ENCODE results near the gene JAKMIP2.

JAKMIP2 gene

DNA sequence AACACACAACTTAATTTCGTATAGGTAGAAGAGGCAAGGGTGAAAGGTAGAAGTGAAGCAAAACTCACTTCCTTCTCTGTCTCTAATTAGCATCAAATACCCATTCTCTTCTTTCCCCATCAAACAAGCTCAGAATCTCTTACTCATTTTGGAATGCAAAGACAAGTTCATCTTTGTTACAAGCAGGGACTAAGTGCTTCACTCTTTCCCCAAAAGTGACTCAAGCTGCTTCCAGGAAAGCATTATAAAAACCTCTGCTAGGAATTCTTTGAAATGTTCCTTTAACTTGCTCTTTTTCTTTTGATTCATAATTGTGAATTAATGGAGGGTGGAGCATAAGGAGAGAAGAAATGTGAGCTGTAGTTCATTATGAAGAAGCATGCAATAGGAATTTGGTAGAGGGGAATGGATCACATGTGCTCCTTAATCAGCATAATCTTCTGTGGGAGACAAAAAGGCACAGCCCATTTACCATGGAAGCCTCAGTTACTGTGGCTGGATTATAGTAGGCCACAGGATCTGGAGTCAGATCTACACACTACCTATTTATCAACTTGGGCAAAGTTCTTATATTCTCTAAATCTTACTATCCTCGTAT, 163.1 kb downstream of the JAKMIP2 start:
- Histone ChIP-seq H3K27me3 (ENCODE audit: control insufficient read depth in 2 of 2, insufficient read depth in 2 of 2, low read length in 2 of 2) (no peaks in the 10 kb centered on the region), H3K36me3 (ENCODE audit: control insufficient read depth in 2 of 2, insufficient read depth in 2 of 2, low read length in 2 of 2) (no peaks in the 10 kb centered on the region), H3K9me3 (ENCODE audit: control insufficient read depth in 2 of 2, low read length in 2 of 2) (no peaks in the 10 kb centered on the region), H3K4me1 (ENCODE audit: control insufficient read depth in 2 of 2, insufficient read depth in 2 of 2, low read length in 2 of 2) (no peaks in the 10 kb centered on the region), H3K4me3 (ENCODE audit: low read length in 2 of 2) (no peak overlapping the region), H3K9ac (ENCODE audit: low read depth in 1 of 2, low read length in 2 of 2) (no peak overlapping the region), H3K27ac (ENCODE audit: low read depth in 2 of 2, low read length in 2 of 2) (no peak overlapping the region)

GRCh38 chr5:147617711-147618350, 164.7 kb downstream of the JAKMIP2 start:
- Histone ChIP-seq H3K9me3 (ENCODE audit: control insufficient read depth in 2 of 2, low read length in 2 of 2) (no peaks in the 10 kb centered on the region), H3K9ac (ENCODE audit: low read depth in 1 of 2, low read length in 2 of 2) (no peak overlapping the region), H3K36me3 (ENCODE audit: control insufficient read depth in 2 of 2, insufficient read depth in 2 of 2, low read length in 2 of 2) (no peaks in the 10 kb centered on the region), H3K27ac (ENCODE audit: low read depth in 2 of 2, low read length in 2 of 2) (no peak overlapping the region), H3K4me3 (ENCODE audit: low read length in 2 of 2) (no peak overlapping the region), H3K4me1 (ENCODE audit: control insufficient read depth in 2 of 2, insufficient read depth in 2 of 2, low read length in 2 of 2) (no peaks in the 10 kb centered on the region), H3K27me3 (ENCODE audit: control insufficient read depth in 2 of 2, insufficient read depth in 2 of 2, low read length in 2 of 2) (no peaks in the 10 kb centered on the region)

- Histone ChIP-seq H3K9ac (ENCODE audit: low read depth in 1 of 2, low read length in 2 of 2) (no peak overlapping the region), H3K27ac (ENCODE audit: low read depth in 2 of 2, low read length in 2 of 2) (no peak overlapping the region), H3K4me3 (ENCODE audit: low read length in 2 of 2) (no peak overlapping the region), H3K27me3 (ENCODE audit: control insufficient read depth in 2 of 2, insufficient read depth in 2 of 2, low read length in 2 of 2) (no peaks in the 10 kb centered on the region), H3K9me3 (ENCODE audit: control insufficient read depth in 2 of 2, low read length in 2 of 2) (no peaks in the 10 kb centered on the region), H3K4me1 (ENCODE audit: control insufficient read depth in 2 of 2, insufficient read depth in 2 of 2, low read length in 2 of 2) (no peaks in the 10 kb centered on the region), H3K36me3 (ENCODE audit: control insufficient read depth in 2 of 2, insufficient read depth in 2 of 2, low read length in 2 of 2) (no peaks in the 10 kb centered on the region)
These were observed 165.3 kb downstream of the JAKMIP2 start for GRCh38 chr5:147617191-147617606.

DNA sequence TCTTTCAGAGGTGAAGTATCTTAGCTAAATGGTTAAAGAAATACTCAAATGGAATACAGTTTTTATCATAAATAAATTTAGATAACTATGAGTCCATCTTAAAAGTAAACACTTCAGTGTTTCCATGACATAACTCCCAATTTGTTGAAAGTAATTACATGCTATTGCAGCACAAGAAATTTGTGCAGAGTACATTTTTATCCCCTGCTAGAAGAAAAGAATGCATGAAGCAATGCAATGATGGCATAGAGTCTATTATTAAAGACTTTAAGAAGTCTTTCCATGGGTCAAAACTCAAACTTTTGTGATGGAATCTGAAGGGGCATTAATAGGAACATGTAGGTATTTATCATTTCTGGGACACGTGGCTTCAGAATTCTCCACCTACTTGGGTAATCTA, 166.1 kb downstream of the JAKMIP2 start:
- Histone ChIP-seq H3K9me3 (ENCODE audit: control insufficient read depth in 2 of 2, low read length in 2 of 2) (no peaks in the 10 kb centered on the region), H3K4me1 (ENCODE audit: control insufficient read depth in 2 of 2, insufficient read depth in 2 of 2, low read length in 2 of 2) (no peaks in the 10 kb centered on the region), H3K4me3 (ENCODE audit: low read length in 2 of 2) (no peak overlapping the region), H3K36me3 (ENCODE audit: control insufficient read depth in 2 of 2, insufficient read depth in 2 of 2, low read length in 2 of 2) (no peaks in the 10 kb centered on the region), H3K27me3 (ENCODE audit: control insufficient read depth in 2 of 2, insufficient read depth in 2 of 2, low read length in 2 of 2) (no peaks in the 10 kb centered on the region), H3K9ac (ENCODE audit: low read depth in 1 of 2, low read length in 2 of 2) (no peak overlapping the region), H3K27ac (ENCODE audit: low read depth in 2 of 2, low read length in 2 of 2) (no peak overlapping the region)

DNA sequence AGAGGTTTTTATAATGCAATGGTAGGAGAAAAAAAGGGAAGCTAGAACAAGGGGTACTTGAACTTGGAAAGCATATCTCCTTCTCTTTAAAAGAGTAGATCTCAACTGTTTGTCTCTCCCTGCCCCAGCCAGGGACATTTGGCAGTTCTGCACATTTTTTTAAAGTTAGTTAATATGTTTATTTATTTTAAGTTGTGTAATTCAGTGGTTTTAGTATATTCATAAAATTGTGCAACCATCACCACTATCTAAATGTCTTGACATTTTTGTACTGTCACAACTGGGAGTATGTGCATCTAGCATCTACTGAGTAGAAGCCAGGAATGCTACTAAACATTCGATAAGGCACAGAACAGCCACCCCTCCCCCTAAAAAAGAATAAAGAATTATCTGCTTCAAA, 169.2 kb downstream of the JAKMIP2 start:
- H3K36me3 ChIP-seq (ENCODE audit: control insufficient read depth in 2 of 2, insufficient read depth in 2 of 2, low read length in 2 of 2), result no peaks in the 10 kb centered on the region
- no peaks in the 10 kb centered on the region for H3K9me3 ChIP-seq (ENCODE audit: control insufficient read depth in 2 of 2, low read length in 2 of 2)
- no peak overlapping the region for H3K27ac ChIP-seq (ENCODE audit: low read depth in 2 of 2, low read length in 2 of 2)
- H3K4me3 ChIP-seq (ENCODE audit: low read length in 2 of 2), result no peak overlapping the region
- H3K9ac ChIP-seq (ENCODE audit: low read depth in 1 of 2, low read length in 2 of 2), result no peak overlapping the region
- no peaks in the 10 kb centered on the region for H3K27me3 ChIP-seq (ENCODE audit: control insufficient read depth in 2 of 2, insufficient read depth in 2 of 2, low read length in 2 of 2)
- no peaks in the 10 kb centered on the region for H3K4me1 ChIP-seq (ENCODE audit: control insufficient read depth in 2 of 2, insufficient read depth in 2 of 2, low read length in 2 of 2)

DNA sequence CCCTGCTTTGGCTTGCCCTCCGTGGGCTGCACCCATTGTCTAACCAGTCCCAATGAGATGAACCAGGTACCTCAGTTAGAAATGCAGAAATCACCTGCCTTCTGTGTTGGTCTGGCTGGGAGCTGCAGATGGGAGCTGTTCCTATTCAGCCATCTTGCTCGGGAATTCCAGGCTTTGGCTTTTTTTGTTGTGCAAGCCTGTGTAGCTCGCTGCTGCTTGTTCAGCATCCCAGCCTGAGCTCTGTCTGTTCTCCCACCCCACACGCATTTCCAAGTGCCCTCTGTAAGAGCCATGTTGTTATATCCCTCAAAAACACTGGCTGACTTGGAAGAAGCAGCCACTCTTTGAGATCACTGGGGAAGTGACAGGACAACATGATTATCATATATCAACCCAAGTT, 171.0 kb downstream of the JAKMIP2 start:
- H3K4me1 ChIP-seq (ENCODE audit: control insufficient read depth in 2 of 2, insufficient read depth in 2 of 2, low read length in 2 of 2), result no peaks in the 10 kb centered on the region
- no peaks in the 10 kb centered on the region for H3K27me3 ChIP-seq (ENCODE audit: control insufficient read depth in 2 of 2, insufficient read depth in 2 of 2, low read length in 2 of 2)
- no peaks in the 10 kb centered on the region for H3K36me3 ChIP-seq (ENCODE audit: control insufficient read depth in 2 of 2, insufficient read depth in 2 of 2, low read length in 2 of 2)
- H3K9me3 ChIP-seq (ENCODE audit: control insufficient read depth in 2 of 2, low read length in 2 of 2), result no peaks in the 10 kb centered on the region
- H3K27ac ChIP-seq (ENCODE audit: low read depth in 2 of 2, low read length in 2 of 2), result no peak overlapping the region
- H3K9ac ChIP-seq (ENCODE audit: low read depth in 1 of 2, low read length in 2 of 2), result no peak overlapping the region
- no peak overlapping the region for H3K4me3 ChIP-seq (ENCODE audit: low read length in 2 of 2)

GRCh38 chr5:147610798-147611197, 171.7 kb downstream of the JAKMIP2 start:
- H3K27ac ChIP-seq (ENCODE audit: low read depth in 2 of 2, low read length in 2 of 2), result no peak overlapping the region
- no peaks in the 10 kb centered on the region for H3K9me3 ChIP-seq (ENCODE audit: control insufficient read depth in 2 of 2, low read length in 2 of 2)
- no peaks in the 10 kb centered on the region for H3K36me3 ChIP-seq (ENCODE audit: control insufficient read depth in 2 of 2, insufficient read depth in 2 of 2, low read length in 2 of 2)
- H3K4me1 ChIP-seq (ENCODE audit: control insufficient read depth in 2 of 2, insufficient read depth in 2 of 2, low read length in 2 of 2), result no peaks in the 10 kb centered on the region
- H3K9ac ChIP-seq (ENCODE audit: low read depth in 1 of 2, low read length in 2 of 2), result no peak overlapping the region
- H3K4me3 ChIP-seq (ENCODE audit: low read length in 2 of 2), result no peak overlapping the region
- no peaks in the 10 kb centered on the region for H3K27me3 ChIP-seq (ENCODE audit: control insufficient read depth in 2 of 2, insufficient read depth in 2 of 2, low read length in 2 of 2)

DNA sequence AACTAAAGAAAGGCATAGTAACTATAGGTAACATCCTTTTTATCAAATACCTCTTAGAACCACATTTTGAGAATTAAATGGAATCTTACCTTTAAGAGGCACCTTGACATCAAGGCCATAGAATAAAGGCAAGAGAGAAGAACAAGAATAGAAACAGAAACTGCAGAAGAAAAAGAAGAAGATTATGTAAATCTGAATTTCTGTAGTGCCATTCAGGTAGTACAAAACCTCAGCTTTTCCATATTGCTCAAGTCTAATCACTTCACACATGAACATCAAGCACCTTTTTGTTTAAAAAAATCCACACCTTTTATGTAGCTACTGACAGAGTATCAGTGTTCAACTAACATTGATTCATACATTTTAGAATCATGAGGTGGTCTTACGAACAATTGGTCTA, 180.9 kb downstream of the JAKMIP2 start:
- Histone ChIP-seq H3K9me3 (ENCODE audit: control insufficient read depth in 2 of 2, low read length in 2 of 2) (no peaks in the 10 kb centered on the region), H3K27ac (ENCODE audit: low read depth in 2 of 2, low read length in 2 of 2) (no peak overlapping the region), H3K27me3 (ENCODE audit: control insufficient read depth in 2 of 2, insufficient read depth in 2 of 2, low read length in 2 of 2) (no peaks in the 10 kb centered on the region), H3K4me1 (ENCODE audit: control insufficient read depth in 2 of 2, insufficient read depth in 2 of 2, low read length in 2 of 2) (no peaks in the 10 kb centered on the region), H3K9ac (ENCODE audit: low read depth in 1 of 2, low read length in 2 of 2) (no peak overlapping the region), H3K36me3 (ENCODE audit: control insufficient read depth in 2 of 2, insufficient read depth in 2 of 2, low read length in 2 of 2) (no peaks in the 10 kb centered on the region), H3K4me3 (ENCODE audit: low read length in 2 of 2) (no peak overlapping the region)

- H3K27me3 ChIP-seq (ENCODE audit: control insufficient read depth in 2 of 2, insufficient read depth in 2 of 2, low read length in 2 of 2), result no peaks in the 10 kb centered on the region
- no peaks in the 10 kb centered on the region for H3K4me1 ChIP-seq (ENCODE audit: control insufficient read depth in 2 of 2, insufficient read depth in 2 of 2, low read length in 2 of 2)
- H3K27ac ChIP-seq (ENCODE audit: low read depth in 2 of 2, low read length in 2 of 2), result no peak overlapping the region
- no peaks in the 10 kb centered on the region for H3K36me3 ChIP-seq (ENCODE audit: control insufficient read depth in 2 of 2, insufficient read depth in 2 of 2, low read length in 2 of 2)
- no peaks in the 10 kb centered on the region for H3K9me3 ChIP-seq (ENCODE audit: control insufficient read depth in 2 of 2, low read length in 2 of 2)
- H3K9ac ChIP-seq (ENCODE audit: low read depth in 1 of 2, low read length in 2 of 2), result no peak overlapping the region
- H3K4me3 ChIP-seq (ENCODE audit: low read length in 2 of 2), result no peak overlapping the region
These were observed 191.4 kb downstream of the JAKMIP2 start for GRCh38 chr5:147591120-147591519.

- no peak overlapping the region for H3K4me3 ChIP-seq (ENCODE audit: low read length in 2 of 2)
These were observed 192.4 kb downstream of the JAKMIP2 start for GRCh38 chr5:147590096-147590495.

More at GRCh38 chr5:147590096-147590495, 192.4 kb downstream of the JAKMIP2 start:
- Histone ChIP-seq H3K27me3 (ENCODE audit: control insufficient read depth in 2 of 2, insufficient read depth in 2 of 2, low read length in 2 of 2) (no peaks in the 10 kb centered on the region), H3K9me3 (ENCODE audit: control insufficient read depth in 2 of 2, low read length in 2 of 2) (no peaks in the 10 kb centered on the region), H3K4me1 (ENCODE audit: control insufficient read depth in 2 of 2, insufficient read depth in 2 of 2, low read length in 2 of 2) (no peaks in the 10 kb centered on the region), H3K36me3 (ENCODE audit: control insufficient read depth in 2 of 2, insufficient read depth in 2 of 2, low read length in 2 of 2) (no peaks in the 10 kb centered on the region), H3K27ac (ENCODE audit: low read depth in 2 of 2, low read length in 2 of 2) (no peak overlapping the region), H3K9ac (ENCODE audit: low read depth in 1 of 2, low read length in 2 of 2) (no peak overlapping the region)
